NT2/D1 (cell line): Measurements from ENCODE around the gene N4BP3.

Experiments
- SUZ12 ChIP-seq: IDR thresholded peaks from 2 replicates; pipeline ENCODE4 v1.6.1; 2011; ENCODE audit not compliant: insufficient read length, insufficient read depth; ENCODE audit errors: extremely low read depth
- YY1 ChIP-seq: IDR thresholded peaks from 2 replicates; pipeline ENCODE4 v1.6.1; 2011; ENCODE audit not compliant: insufficient read length, insufficient read depth
- ZNF274 ChIP-seq: IDR thresholded peaks from 2 replicates; pipeline ENCODE4 v1.6.1; 2011; ENCODE audit warnings: mild to moderate bottlenecking, low read depth, low read length

DNA sequence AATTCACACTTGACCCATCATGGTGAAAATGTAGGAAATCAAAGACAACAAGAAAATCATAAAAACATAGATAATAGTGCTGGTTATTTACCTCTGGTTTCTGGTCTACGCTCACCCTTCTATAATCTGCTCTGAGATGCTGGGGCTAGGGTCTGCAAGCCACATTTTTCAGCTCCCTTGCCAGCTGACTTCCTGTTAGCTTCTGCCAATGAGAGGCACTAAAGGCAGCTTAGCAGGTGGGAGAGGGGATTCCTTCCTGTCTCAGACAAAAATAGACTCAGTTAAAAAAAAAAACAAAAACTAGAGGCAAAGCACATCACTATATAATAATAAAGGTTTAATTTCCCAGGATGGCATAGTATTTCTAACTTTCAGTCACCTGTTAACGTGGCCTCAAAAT, 20.2 kb upstream of the N4BP3 start:
- TF ChIP-seq YY1 (no peak), ZNF274 (no peak), SUZ12 (no peak)
